ENCODE measurements around the gene SMIM23. TPM values are rescaled to one million over a fixed set of nuclear protein-coding genes. Genes with fewer than 3 reads are reported as not detected.

The SMIM23 gene
- total RNA-seq, 1 donor from 2014 or later: not detected

DNA sequence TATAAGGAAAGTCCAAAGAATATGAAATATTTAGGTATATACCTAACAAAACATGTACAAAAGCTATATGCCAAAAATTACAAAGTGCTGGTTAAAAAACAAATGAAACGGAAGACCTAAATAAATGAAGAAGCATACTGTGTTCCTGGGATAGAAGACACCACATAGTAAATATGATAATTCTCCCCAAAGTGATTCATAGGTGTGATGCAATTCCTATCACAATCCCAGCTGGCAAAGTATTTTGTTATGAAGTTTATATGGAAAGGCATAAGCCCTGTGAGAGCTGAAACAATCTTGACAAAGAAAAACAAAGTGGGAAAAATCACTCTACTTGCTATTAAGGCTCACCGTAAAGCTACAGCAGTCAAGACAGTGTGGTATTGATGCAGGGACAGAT is 2.6 kb upstream of the SMIM23 start:
- no peaks in the 10 kb centered on the region for H4K20me1 ChIP-seq (ENCODE audit: low read depth)
- Mint-ChIP-seq H3K27ac (no peak overlapping the region), H3K27me3 (ENCODE audit: insufficient read depth, low read depth) (peaks cover 3% of the 10 kb centered on the region), H3K36me3 (no peaks in the 10 kb centered on the region), H3K4me3 (no peak overlapping the region), H3K4me1 (no peaks in the 10 kb centered on the region), H3K9me3 (no peaks in the 10 kb centered on the region)
- H3K4me1 ChIP-seq: no peaks in the 10 kb centered on the region
- no peak for DNase-seq (ENCODE audit: low spot score)
- H3K79me2 ChIP-seq (ENCODE audit: low read depth): no peaks in the 10 kb centered on the region
- no peak overlapping the region for H3K4me3 ChIP-seq
- H3K27me3 ChIP-seq: no peaks in the 10 kb centered on the region
- no peak overlapping the region for H3K9ac ChIP-seq
- TF ChIP-seq EZH2phosphoT487 (IDR thresholded peaks at IDR 0.05): no peak
- no peak for TF ChIP-seq CTCF (IDR thresholded peaks at IDR 0.05)
- no peak for TF ChIP-seq EZH2 (IDR thresholded peaks at IDR 0.05)
- no peaks in the 10 kb centered on the region for H3F3A ChIP-seq (ENCODE audit: low read depth)
- no peak overlapping the region for H3K27ac ChIP-seq
- no peak overlapping the region for H3K4me2 ChIP-seq
- H3K36me3 ChIP-seq: no peaks in the 10 kb centered on the region
- no peak overlapping the region for H2AFZ ChIP-seq (replicated peaks)
- H3K9me3 ChIP-seq (ENCODE audit: low read depth): no peaks in the 10 kb centered on the region

DNA sequence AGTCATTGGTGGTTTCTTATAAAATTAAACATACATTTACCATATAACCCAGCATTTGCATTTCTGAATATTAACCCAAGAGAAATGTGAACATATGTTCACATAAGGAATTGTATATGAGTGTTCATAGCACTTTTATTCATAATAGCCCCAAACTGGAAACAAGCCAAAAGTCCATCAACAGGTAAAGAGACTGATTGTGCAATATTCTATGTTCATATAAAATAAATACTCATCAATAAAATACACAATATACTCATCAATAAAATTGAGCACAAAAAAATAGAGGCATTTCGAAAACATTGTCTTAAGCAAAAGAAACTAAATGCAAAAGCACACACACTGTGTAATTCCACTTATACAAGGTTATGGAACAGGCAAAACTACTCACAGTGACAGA is 3.7 kb downstream of the SMIM23 start:
- Mint-ChIP-seq H3K4me1 (no peaks in the 10 kb centered on the region), H3K36me3 (no peaks in the 10 kb centered on the region), H3K9me3 (no peaks in the 10 kb centered on the region), H3K27me3 (ENCODE audit: insufficient read depth, low read depth) (no peaks in the 10 kb centered on the region), H3K4me3 (no peak overlapping the region), H3K27ac (no peak overlapping the region)
- no peaks in the 10 kb centered on the region for H3K4me1 ChIP-seq
- no peaks in the 10 kb centered on the region for H3K9me3 ChIP-seq (ENCODE audit: low read depth)
- no peaks in the 10 kb centered on the region for H4K20me1 ChIP-seq (ENCODE audit: low read depth)
- H3K79me2 ChIP-seq (ENCODE audit: low read depth): no peaks in the 10 kb centered on the region
- H3F3A ChIP-seq (ENCODE audit: low read depth): no peaks in the 10 kb centered on the region
- H3K4me3 ChIP-seq: no peak overlapping the region
- no peaks in the 10 kb centered on the region for H3K27me3 ChIP-seq
- no peak overlapping the region for H2AFZ ChIP-seq (replicated peaks)
- no peak for TF ChIP-seq CTCF (IDR thresholded peaks at IDR 0.05)
- TF ChIP-seq EZH2 (IDR thresholded peaks at IDR 0.05): no peak
- no peak for TF ChIP-seq EZH2phosphoT487 (IDR thresholded peaks at IDR 0.05)
- no peak overlapping the region for H3K4me2 ChIP-seq
- DNase-seq (ENCODE audit: low spot score): no peak
- no peaks in the 10 kb centered on the region for H3K36me3 ChIP-seq
- no peak overlapping the region for H3K27ac ChIP-seq
- no peak overlapping the region for H3K9ac ChIP-seq

DNA sequence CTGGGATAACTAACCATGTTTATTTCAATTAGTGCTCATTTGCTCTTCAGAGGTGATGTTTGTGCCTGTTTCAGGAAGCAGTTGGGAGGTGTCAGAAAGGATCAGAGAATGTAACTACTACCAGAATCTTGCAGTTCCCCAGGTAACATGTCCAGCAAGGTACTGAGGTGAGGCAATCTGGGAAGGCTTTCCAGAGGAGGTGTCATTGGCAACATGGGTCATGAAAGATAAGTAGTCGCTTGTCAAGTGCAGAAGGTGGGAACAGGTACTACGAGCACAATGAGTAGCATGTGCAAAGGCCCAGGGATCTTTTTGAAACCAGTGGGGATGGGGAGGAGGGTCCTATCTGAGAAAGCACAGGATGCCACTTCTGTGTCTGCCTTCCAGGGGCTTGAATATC is 4.8 kb downstream of the SMIM23 start:
- Mint-ChIP-seq H3K36me3 (no peaks in the 10 kb centered on the region), H3K4me3 (no peak overlapping the region), H3K9me3 (no peaks in the 10 kb centered on the region), H3K27me3 (ENCODE audit: insufficient read depth, low read depth) (peaks cover 4% of the 10 kb centered on the region), H3K4me1 (no peaks in the 10 kb centered on the region), H3K27ac (no peak overlapping the region)
- H3F3A ChIP-seq (ENCODE audit: low read depth): no peaks in the 10 kb centered on the region
- no peaks in the 10 kb centered on the region for H3K4me1 ChIP-seq
- H3K4me3 ChIP-seq: no peak overlapping the region
- H3K4me2 ChIP-seq: no peak overlapping the region
- H3K79me2 ChIP-seq (ENCODE audit: low read depth): no peaks in the 10 kb centered on the region
- H3K9ac ChIP-seq: no peak overlapping the region
- TF ChIP-seq EZH2phosphoT487 (IDR thresholded peaks at IDR 0.05) (no peak), CTCF (IDR thresholded peaks at IDR 0.05) (no peak), EZH2 (IDR thresholded peaks at IDR 0.05) (no peak)
- no peak overlapping the region for H3K27ac ChIP-seq
- no peaks in the 10 kb centered on the region for H3K27me3 ChIP-seq
- no peaks in the 10 kb centered on the region for H3K9me3 ChIP-seq (ENCODE audit: low read depth)
- no peak overlapping the region for H2AFZ ChIP-seq (replicated peaks)
- DNase-seq (ENCODE audit: low spot score): no peak
- no peaks in the 10 kb centered on the region for H4K20me1 ChIP-seq (ENCODE audit: low read depth)
- H3K36me3 ChIP-seq: no peaks in the 10 kb centered on the region

All from neural progenitor cell (in vitro differentiated cells).